ENCODE data around the gene STIM2.

- TF ChIP-seq CTCF (conservative IDR thresholded peaks at IDR 0.05; ENCODE audit: low read depth, low read length), result no peak
- TF ChIP-seq EZH2 (IDR thresholded peaks at IDR 0.05; ENCODE audit: borderline replicate concordance, low read depth, low read length, poor library complexity, severe bottlenecking), result no peak
These were observed 201.6 kb downstream of the STIM2 start for GRCh38 chr4:27062256-27062655.
